ENCODE measurements around the gene KRT15. TPM values are rescaled to one million over a fixed set of nuclear protein-coding genes. Genes with fewer than 3 reads are reported as not detected.

The KRT15 gene
- total and polyA plus RNA-seq, 4 donors, result 15.2 to 51.7 (median 27.0) TPM

GRCh38 chr17:41519501-41520224 lies 973 bp upstream of the KRT15 start:
- DNase-seq, result peak in 1 of 3 donors; percentile 16

GRCh38 chr17:41518031-41518430 lies 659 bp downstream of the KRT15 start:
- 87 to 93% methylated on average over 3 of the region's 3 CpGs for whole genome bisulfite sequencing, 2 donors
- Histone ChIP-seq H3K4me1 (ENCODE audit: control insufficient read depth in 5 of 5, insufficient read depth in 5 of 5, low read length in 5 of 5) (peaks cover 0 to 29% (median 0%) of the 10 kb centered on the region in 5 donors), H3K4me3 (no peak overlapping the region), H3K9ac (ENCODE audit: insufficient read depth in 1 of 2, low read length in 2 of 2) (no peak overlapping the region), H3K27ac (ENCODE audit: low read depth in 1 of 2, low read length in 1 of 2) (no peak overlapping the region), H3K36me3 (ENCODE audit: control insufficient read depth in 4 of 4, insufficient read depth in 4 of 4, low read length in 4 of 4) (no peaks in the 10 kb centered on the region), H3K9me3 (ENCODE audit: control insufficient read depth in 4 of 4, insufficient read depth in 3 of 4, low read length in 3 of 4) (peaks cover 0 to 2% (median 0%) of the 10 kb centered on the region in 4 donors), H3K27me3 (ENCODE audit: control insufficient read depth in 3 of 3, insufficient read depth in 3 of 3, low read length in 2 of 3) (no peaks in the 10 kb centered on the region)
- TF ChIP-seq CTCF (IDR thresholded peaks at IDR 0.05; ENCODE audit: control extremely low read depth, extremely low read depth), result no peak
- ATAC-seq (ENCODE audit: insufficient read depth, low FRiP score) (no peak), DNase-seq (no peak)

More at GRCh38 chr17:41519501-41520224, 973 bp upstream of the KRT15 start:
- no peak for TF ChIP-seq CTCF (IDR thresholded peaks at IDR 0.05; ENCODE audit: control extremely low read depth, extremely low read depth)
- Histone ChIP-seq H3K4me1 (ENCODE audit: control insufficient read depth in 5 of 5, insufficient read depth in 5 of 5, low read length in 5 of 5) (peaks cover 0 to 29% (median 0%) of the 10 kb centered on the region in 5 donors), H3K4me3 (no peak overlapping the region), H3K9me3 (ENCODE audit: control insufficient read depth in 4 of 4, insufficient read depth in 3 of 4, low read length in 3 of 4) (peaks cover 0 to 2% (median 0%) of the 10 kb centered on the region in 4 donors), H3K27me3 (ENCODE audit: control insufficient read depth in 3 of 3, insufficient read depth in 3 of 3, low read length in 2 of 3) (no peaks in the 10 kb centered on the region), H3K9ac (ENCODE audit: insufficient read depth in 1 of 2, low read length in 2 of 2) (no peak overlapping the region), H3K36me3 (ENCODE audit: control insufficient read depth in 4 of 4, insufficient read depth in 4 of 4, low read length in 4 of 4) (no peaks in the 10 kb centered on the region), H3K27ac (ENCODE audit: low read depth in 1 of 2, low read length in 1 of 2) (no peak overlapping the region)
- 45 to 66% methylated on average over 10 to 11 of the region's 11 CpGs for WGBS, 2 donors
- no peak for ATAC-seq (ENCODE audit: insufficient read depth, low FRiP score)

- no peak for ATAC-seq (ENCODE audit: insufficient read depth, low FRiP score)
- no peak overlapping the region for H3K4me3 ChIP-seq
Observed at GRCh38 chr17:41516830-41517283, 1.8 kb downstream of the KRT15 start.

More at GRCh38 chr17:41516830-41517283, 1.8 kb downstream of the KRT15 start:
- peak; percentile 49 to 68 (median 66) for DNase-seq
- Histone ChIP-seq H3K36me3 (ENCODE audit: control insufficient read depth in 4 of 4, insufficient read depth in 4 of 4, low read length in 4 of 4) (no peaks in the 10 kb centered on the region), H3K9me3 (ENCODE audit: control insufficient read depth in 4 of 4, insufficient read depth in 3 of 4, low read length in 3 of 4) (peaks cover 0 to 2% (median 0%) of the 10 kb centered on the region in 4 donors), H3K4me1 (ENCODE audit: control insufficient read depth in 5 of 5, insufficient read depth in 5 of 5, low read length in 5 of 5) (peaks cover 0 to 22% (median 0%) of the 10 kb centered on the region in 5 donors), H3K9ac (ENCODE audit: insufficient read depth in 1 of 2, low read length in 2 of 2) (no peak overlapping the region), H3K27me3 (ENCODE audit: control insufficient read depth in 3 of 3, insufficient read depth in 3 of 3, low read length in 2 of 3) (no peaks in the 10 kb centered on the region), H3K27ac (ENCODE audit: low read depth in 1 of 2, low read length in 1 of 2) (no peak overlapping the region)
- 71 to 84% methylated on average over 14 of the region's 14 CpGs for WGBS, 2 donors
- no peak for TF ChIP-seq CTCF (IDR thresholded peaks at IDR 0.05; ENCODE audit: control extremely low read depth, extremely low read depth)
